DOHH2 (cell line): ENCODE results near the gene MTFP1.

Source experiments
- EZH2phosphoT487 ChIP-seq: fragments of 200-600 bp; sonication (generic); IDR thresholded peaks from 2 replicates; pipeline ENCODE4 v1.6.1; 2017; ENCODE audit warnings: borderline replicate concordance, mild to moderate bottlenecking, antibody characterized with exemption, low read length, moderate library complexity, mixed read lengths
- TF ChIP-seq, protein P1 (sequence below): fragments of 200-600 bp; sonication (generic); IDR thresholded peaks from one replicate; pipeline ENCODE4 v1.5.1; 2014; ENCODE audit warnings: antibody characterized with exemption, mild to moderate bottlenecking, low read depth, low read length; ENCODE audit not compliant: poor library complexity, severe bottlenecking

- TF ChIP-seq, protein P1, sequence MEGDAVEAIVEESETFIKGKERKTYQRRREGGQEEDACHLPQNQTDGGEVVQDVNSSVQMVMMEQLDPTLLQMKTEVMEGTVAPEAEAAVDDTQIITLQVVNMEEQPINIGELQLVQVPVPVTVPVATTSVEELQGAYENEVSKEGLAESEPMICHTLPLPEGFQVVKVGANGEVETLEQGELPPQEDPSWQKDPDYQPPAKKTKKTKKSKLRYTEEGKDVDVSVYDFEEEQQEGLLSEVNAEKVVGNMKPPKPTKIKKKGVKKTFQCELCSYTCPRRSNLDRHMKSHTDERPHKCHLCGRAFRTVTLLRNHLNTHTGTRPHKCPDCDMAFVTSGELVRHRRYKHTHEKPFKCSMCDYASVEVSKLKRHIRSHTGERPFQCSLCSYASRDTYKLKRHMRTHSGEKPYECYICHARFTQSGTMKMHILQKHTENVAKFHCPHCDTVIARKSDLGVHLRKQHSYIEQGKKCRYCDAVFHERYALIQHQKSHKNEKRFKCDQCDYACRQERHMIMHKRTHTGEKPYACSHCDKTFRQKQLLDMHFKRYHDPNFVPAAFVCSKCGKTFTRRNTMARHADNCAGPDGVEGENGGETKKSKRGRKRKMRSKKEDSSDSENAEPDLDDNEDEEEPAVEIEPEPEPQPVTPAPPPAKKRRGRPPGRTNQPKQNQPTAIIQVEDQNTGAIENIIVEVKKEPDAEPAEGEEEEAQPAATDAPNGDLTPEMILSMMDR: no peak
- no peak for TF ChIP-seq EZH2phosphoT487
Observed at GRCh38 chr22:30383061-30383460, 42.5 kb upstream of the MTFP1 start.
